GM23338 (cell line): ENCODE data around the gene CTNND2. TPM values are rescaled to one million over a fixed set of nuclear protein-coding genes. Genes with fewer than 3 reads are reported as not detected.

Source experiments
- ATAC-seq: fragments of 200-7000 bp; cut with Tn5 transposase; 3 replicates; pipeline ENCODE4 v1.9.1; 2020
- DNase-seq: peaks from one replicate; pipeline ENCODE4 v3.0.0-alpha.2; 2015; ENCODE audit warnings: low spot score
- H2AFZ ChIP-seq: fragments of 200-600 bp; sonication (generic); 2 replicates; pipeline ENCODE4 v1.8.0; 2016; ENCODE audit warnings: antibody characterized with exemption, mild to moderate bottlenecking, moderate library complexity
- H3F3A ChIP-seq: fragments of 200-600 bp; sonication (generic); replicated peaks from 2 replicates; pipeline ENCODE4 v1.8.0; 2017; ENCODE audit warnings: antibody characterized with exemption, mixed run types, low read depth
- H3K27ac ChIP-seq: fragments of 200-600 bp; sonication (generic); 2 replicates; pipeline ENCODE4 v1.6.1; 2016; ENCODE audit warnings: low read depth
- H3K27me3 ChIP-seq: fragments of 200-600 bp; sonication (generic); 2 replicates; pipeline ENCODE4 v1.8.0; 2016; ENCODE audit warnings: mild to moderate bottlenecking, mixed run types, moderate library complexity; ENCODE audit not compliant: insufficient read depth
- H3K36me3 ChIP-seq: fragments of 200-600 bp; sonication (generic); 2 replicates; pipeline ENCODE4 v1.8.0; 2016; ENCODE audit warnings: mild to moderate bottlenecking; ENCODE audit not compliant: insufficient read depth
- H3K4me1 ChIP-seq: fragments of 200-600 bp; sonication (generic); 2 replicates; pipeline ENCODE4 v1.8.0; 2016; ENCODE audit warnings: mild to moderate bottlenecking, moderate library complexity; ENCODE audit not compliant: insufficient read depth
- H3K4me2 ChIP-seq: fragments of 200-600 bp; sonication (generic); 2 replicates; pipeline ENCODE4 v1.7.1; 2017; ENCODE audit warnings: mixed run types
- H3K4me3 ChIP-seq: fragments of 200-600 bp; sonication (generic); 2 replicates; pipeline ENCODE4 v1.6.1; 2016; ENCODE audit warnings: mixed run types
- H3K79me2 ChIP-seq: fragments of 200-600 bp; sonication (generic); replicated peaks from 2 replicates; pipeline ENCODE4 v1.8.0; 2017; ENCODE audit warnings: mild to moderate bottlenecking; ENCODE audit not compliant: insufficient read depth
- H3K9me2 ChIP-seq: fragments of 200-600 bp; sonication (generic); 2 replicates; pipeline ENCODE4 v1.8.0; 2017; ENCODE audit not compliant: insufficient read depth
- H4K20me1 ChIP-seq: fragments of 200-600 bp; sonication (generic); replicated peaks from 2 replicates; pipeline ENCODE4 v1.8.0; 2017; ENCODE audit warnings: mild to moderate bottlenecking; ENCODE audit not compliant: insufficient read depth
- H3K27ac Mint-ChIP-seq: 2 replicates; pipeline ENCODE4 v1.8.0; 2020; ENCODE audit warnings: inconsistent platforms, mild to moderate bottlenecking, moderate library complexity, mixed read lengths
- H3K27me3 Mint-ChIP-seq: 3 replicates; pipeline ENCODE4 v1.8.0; 2022; ENCODE audit warnings: low read depth, mild to moderate bottlenecking, moderate library complexity, mixed read lengths, inconsistent platforms; ENCODE audit not compliant: insufficient read depth, poor library complexity
- H3K36me3 Mint-ChIP-seq: 3 replicates; pipeline ENCODE4 v1.8.0; 2021; ENCODE audit warnings: low read depth, mild to moderate bottlenecking, inconsistent platforms, moderate library complexity, mixed read lengths
- H3K4me1 Mint-ChIP-seq: 3 replicates; pipeline ENCODE4 v1.8.0; 2020; ENCODE audit warnings: mild to moderate bottlenecking, inconsistent platforms, mixed read lengths
- H3K4me3 Mint-ChIP-seq: 3 replicates; pipeline ENCODE4 v1.8.0; 2021; ENCODE audit warnings: moderate library complexity, mild to moderate bottlenecking, inconsistent platforms, mixed read lengths
- H3K9me3 Mint-ChIP-seq: 3 replicates; pipeline ENCODE4 v1.8.0; 2020; ENCODE audit warnings: moderate library complexity, mild to moderate bottlenecking, inconsistent platforms, mixed read lengths
- CREB1 ChIP-seq: fragments of 250-450 bp; sonication (Bioruptor Pico); IDR thresholded peaks from 2 replicates; pipeline ENCODE4 v1.5.0; 2020; ENCODE audit warnings: low read depth, mild to moderate bottlenecking, moderate library complexity
- EZH2 ChIP-seq: fragments of 200-600 bp; sonication (generic); IDR thresholded peaks from one replicate; pipeline ENCODE4 v1.8.0; 2017; ENCODE audit warnings: antibody characterized with exemption, mild to moderate bottlenecking, low read depth; ENCODE audit not compliant: unreplicated experiment
- EZH2phosphoT487 ChIP-seq: fragments of 200-600 bp; sonication (generic); IDR thresholded peaks from one replicate; pipeline ENCODE4 v1.8.1; 2018; ENCODE audit warnings: antibody characterized with exemption; ENCODE audit not compliant: unreplicated experiment
- JUNB ChIP-seq: IDR thresholded peaks from one replicate; pipeline ENCODE4 v1.6.1; 2016; ENCODE audit warnings: antibody characterized with exemption; ENCODE audit not compliant: unreplicated experiment
- NANOG ChIP-seq: IDR thresholded peaks from 2 replicates; pipeline ENCODE4 v1.6.1; 2016; ENCODE audit warnings: antibody characterized with exemption, borderline replicate concordance
- ZNF114 ChIP-seq: fragments of 250-450 bp; sonication (Bioruptor Pico); IDR thresholded peaks from 2 replicates; pipeline ENCODE4 v1.5.0; 2020; ENCODE audit warnings: mild to moderate bottlenecking, moderate library complexity
- ZNF331 ChIP-seq: fragments of 250-450 bp; sonication (Bioruptor Pico); IDR thresholded peaks from 2 replicates; pipeline ENCODE4 v1.5.0; 2020; ENCODE audit warnings: low read depth, mild to moderate bottlenecking, moderate library complexity
- ZNF462 ChIP-seq: fragments of 250-450 bp; sonication (Bioruptor Pico); IDR thresholded peaks from 2 replicates; pipeline ENCODE4 v1.5.0; 2020; ENCODE audit warnings: mild to moderate bottlenecking, moderate library complexity
- polyA plus RNA-seq: library from polyadenylated mRNA; unstranded; fragments of >200 nt; fragmentation: Nextera tagmentation; extraction: Ambion mirVana; gene quantifications from 2 replicates; pipeline ENCODE4 v1.2.1, GENCODE V29; 2016
- total RNA-seq: library from RNA; depleted of rRNA; stranded (reverse); fragments of >200 nt; shearing (Covaris generic); gene quantifications from 2 replicates; pipeline ENCODE4 v1.2.3, GENCODE V29; 2014
- TF ChIP-seq, protein P1 (sequence below), 2 experiments: fragments of 200-600 bp in 1 of 2; sonication (generic) in 1 of 2; conservative IDR thresholded peaks; 2 replicates each; pipeline versions ENCODE4 v1.5.1 to v1.6.1; 2016 to 2017; ENCODE audit warnings: antibody characterized with exemption in 2 of 2, low read depth in 2 of 2, mild to moderate bottlenecking in 2 of 2, moderate library complexity in 1 of 2
- TF ChIP-seq, protein P2 (sequence below): IDR thresholded peaks from 2 replicates; pipeline ENCODE4 v1.6.1; 2016; ENCODE audit warnings: antibody characterized with exemption

The CTNND2 gene
- total and polyA plus RNA-seq, 2 experiments from 2014 or later = 5.1 to 7.0 TPM

DNA sequence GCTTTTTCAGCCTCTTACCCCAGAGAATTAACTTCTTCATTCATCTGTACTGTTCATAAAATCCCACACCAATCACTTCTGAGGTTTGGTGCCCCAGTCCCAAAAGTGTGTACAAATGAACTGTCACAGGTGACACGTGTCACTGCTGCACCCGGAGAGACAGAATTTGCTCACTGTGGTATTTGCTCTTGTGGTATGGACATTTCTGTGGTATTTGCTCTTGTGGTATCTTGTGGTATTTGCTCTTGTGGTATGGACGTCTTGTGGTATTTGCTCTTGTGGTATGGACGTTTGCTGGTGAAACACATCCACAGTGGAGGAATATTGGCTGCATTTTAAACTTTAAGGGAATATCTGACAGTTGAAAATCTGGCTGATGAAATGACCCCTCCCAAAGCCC is 928.3 kb downstream of the CTNND2 start (continued):
- TF ChIP-seq ZNF462 (CRISPR knock-in tag) (no peak), ZNF331 (CRISPR knock-in tag) (no peak)

- H3K4me1 Mint-ChIP-seq = no peaks in the 10 kb centered on the region
- no peaks in the 10 kb centered on the region for H3K36me3 Mint-ChIP-seq
- ATAC-seq (no peak), DNase-seq (no peak)
- no peak overlapping the region for H3K4me3 Mint-ChIP-seq
- H3K27me3 ChIP-seq = no peaks in the 10 kb centered on the region
- no peaks in the 10 kb centered on the region for H3K36me3 ChIP-seq
- no peak overlapping the region for H3K27ac ChIP-seq
- no peaks in the 10 kb centered on the region for H3K9me3 Mint-ChIP-seq
- H3K27ac Mint-ChIP-seq = no peak overlapping the region
- H3K4me3 ChIP-seq = no peak overlapping the region
- no peaks in the 10 kb centered on the region for H3K27me3 Mint-ChIP-seq
- H3K79me2 ChIP-seq = no peaks in the 10 kb centered on the region
- no peaks in the 10 kb centered on the region for H4K20me1 ChIP-seq
- no peaks in the 10 kb centered on the region for H3K4me1 ChIP-seq
- H2AFZ ChIP-seq = no peak overlapping the region
- no peak overlapping the region for H3K4me2 ChIP-seq
- no peaks in the 10 kb centered on the region for H3F3A ChIP-seq
- peaks cover 8% of the 10 kb centered on the region; the same call in 1 of the 2 replicates for H3K9me2 ChIP-seq
- TF ChIP-seq EZH2 (no peak), ZNF331 (CRISPR knock-in tag) (no peak), ZNF114 (CRISPR knock-in tag) (no peak), EZH2phosphoT487 (no peak), CREB1 (CRISPR knock-in tag) (no peak), JUNB (no peak), NANOG (no peak)
- TF ChIP-seq, protein P1, sequence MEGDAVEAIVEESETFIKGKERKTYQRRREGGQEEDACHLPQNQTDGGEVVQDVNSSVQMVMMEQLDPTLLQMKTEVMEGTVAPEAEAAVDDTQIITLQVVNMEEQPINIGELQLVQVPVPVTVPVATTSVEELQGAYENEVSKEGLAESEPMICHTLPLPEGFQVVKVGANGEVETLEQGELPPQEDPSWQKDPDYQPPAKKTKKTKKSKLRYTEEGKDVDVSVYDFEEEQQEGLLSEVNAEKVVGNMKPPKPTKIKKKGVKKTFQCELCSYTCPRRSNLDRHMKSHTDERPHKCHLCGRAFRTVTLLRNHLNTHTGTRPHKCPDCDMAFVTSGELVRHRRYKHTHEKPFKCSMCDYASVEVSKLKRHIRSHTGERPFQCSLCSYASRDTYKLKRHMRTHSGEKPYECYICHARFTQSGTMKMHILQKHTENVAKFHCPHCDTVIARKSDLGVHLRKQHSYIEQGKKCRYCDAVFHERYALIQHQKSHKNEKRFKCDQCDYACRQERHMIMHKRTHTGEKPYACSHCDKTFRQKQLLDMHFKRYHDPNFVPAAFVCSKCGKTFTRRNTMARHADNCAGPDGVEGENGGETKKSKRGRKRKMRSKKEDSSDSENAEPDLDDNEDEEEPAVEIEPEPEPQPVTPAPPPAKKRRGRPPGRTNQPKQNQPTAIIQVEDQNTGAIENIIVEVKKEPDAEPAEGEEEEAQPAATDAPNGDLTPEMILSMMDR (conservative IDR thresholded peaks at IDR 0.05; ENCODE audit: low read depth in 2 of 2) = no peak
- TF ChIP-seq, protein P2, sequence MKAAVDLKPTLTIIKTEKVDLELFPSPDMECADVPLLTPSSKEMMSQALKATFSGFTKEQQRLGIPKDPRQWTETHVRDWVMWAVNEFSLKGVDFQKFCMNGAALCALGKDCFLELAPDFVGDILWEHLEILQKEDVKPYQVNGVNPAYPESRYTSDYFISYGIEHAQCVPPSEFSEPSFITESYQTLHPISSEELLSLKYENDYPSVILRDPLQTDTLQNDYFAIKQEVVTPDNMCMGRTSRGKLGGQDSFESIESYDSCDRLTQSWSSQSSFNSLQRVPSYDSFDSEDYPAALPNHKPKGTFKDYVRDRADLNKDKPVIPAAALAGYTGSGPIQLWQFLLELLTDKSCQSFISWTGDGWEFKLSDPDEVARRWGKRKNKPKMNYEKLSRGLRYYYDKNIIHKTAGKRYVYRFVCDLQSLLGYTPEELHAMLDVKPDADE = no peak
Measured at GRCh38 chr5:10974850-10975249, 929.4 kb downstream of the CTNND2 start.
